ENCODE data around the gene TBC1D22A.

GRCh38 chr22:46762238-46763050, at the start of gene TBC1D22A:
- TF ChIP-seq POLR2AphosphoS5 (IDR thresholded peaks at IDR 0.05) (peak; percentile 99 to 100 (median 100)), CTCF (IDR thresholded peaks at IDR 0.05) (peak in 4 of 5 experiments; percentile 7 to 55 (median 28))

Measured in transverse colon (tissue), 4 donors.